Measurements from ENCODE around the gene ITGB3BP.
"Not testable (repeated sequence)": the region's sequence is repeated elsewhere in the genome, so short reads cannot be mapped to it uniquely, and the experiment has no call there.

The ITGB3BP gene

DNA sequence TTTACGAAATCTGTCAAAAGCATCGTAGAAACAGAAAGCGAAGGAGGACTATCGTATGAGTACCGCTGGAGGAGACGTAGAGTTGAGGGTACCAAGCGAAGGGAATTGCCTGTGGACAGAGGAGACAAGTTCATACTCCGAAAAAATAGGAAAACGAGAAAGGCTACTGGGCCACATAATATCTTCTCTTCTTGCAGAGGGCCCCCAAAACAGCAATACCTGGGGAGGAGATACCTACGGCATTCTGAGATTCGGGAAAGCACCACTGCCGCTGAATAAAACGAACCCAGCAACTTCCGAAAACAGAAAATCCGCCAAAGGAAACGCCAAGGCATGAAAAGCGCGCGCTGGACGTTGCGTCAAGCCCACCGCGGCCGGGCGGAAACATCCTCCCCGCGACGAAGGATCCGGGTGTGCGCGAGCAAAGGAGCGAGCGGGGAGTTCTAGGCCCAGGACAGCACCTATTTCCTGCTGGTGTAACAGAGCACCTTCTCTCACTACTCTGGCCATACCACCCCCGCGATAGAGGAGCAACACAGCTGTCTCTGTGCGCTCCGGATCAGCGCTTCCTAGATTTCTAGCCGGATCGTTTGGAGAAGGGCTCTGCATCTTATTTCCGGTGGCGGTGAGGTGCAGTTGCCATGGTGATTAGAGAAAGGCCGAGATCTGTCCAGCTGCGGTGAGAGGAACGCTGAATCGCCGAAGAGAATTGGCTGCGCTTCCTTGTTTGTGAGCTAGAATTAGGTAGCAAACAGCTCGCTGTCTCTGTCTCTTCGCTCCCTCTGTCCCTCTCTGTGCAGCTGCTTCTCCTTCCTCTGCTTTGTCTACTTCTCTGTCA, at the start of gene ITGB3BP, which contains the start of gene EFCAB7:
Gene ITGB3BP, minus strand, starts transcription at position 335 of the 838 bp plus-strand sequence. Its CDS starts 92 bp downstream, at position 243.
Gene EFCAB7, plus strand, starts transcription at position 635 of the 838 bp plus-strand sequence. CDS start 2,048 bp downstream, outside the sequence.
- peak; percentile 69 for DNase-seq (ENCODE audit: low read depth)

DNA sequence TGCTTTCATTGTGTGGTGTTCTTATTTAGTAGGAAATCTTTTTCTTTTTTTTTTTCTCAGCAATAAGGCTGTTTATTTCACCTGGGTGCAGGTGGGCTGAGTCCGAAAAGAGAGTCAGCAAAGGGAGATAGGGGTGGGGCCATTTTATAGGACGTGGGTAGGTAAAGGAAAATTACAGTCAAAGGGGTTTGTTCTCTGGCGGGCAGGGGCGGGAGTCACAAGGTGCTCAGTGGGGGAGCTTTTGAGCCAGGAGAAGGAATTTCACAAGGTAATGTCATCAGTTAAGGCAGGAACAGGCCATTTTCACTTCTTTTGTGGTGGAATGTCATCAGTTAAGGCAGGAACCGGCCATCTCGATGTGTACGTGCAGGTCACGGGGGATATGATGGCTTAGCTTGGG, 49.7 kb upstream of the ITGB3BP start:
- not testable (repeated sequence) for DNase-seq (ENCODE audit: low read depth)

DNA sequence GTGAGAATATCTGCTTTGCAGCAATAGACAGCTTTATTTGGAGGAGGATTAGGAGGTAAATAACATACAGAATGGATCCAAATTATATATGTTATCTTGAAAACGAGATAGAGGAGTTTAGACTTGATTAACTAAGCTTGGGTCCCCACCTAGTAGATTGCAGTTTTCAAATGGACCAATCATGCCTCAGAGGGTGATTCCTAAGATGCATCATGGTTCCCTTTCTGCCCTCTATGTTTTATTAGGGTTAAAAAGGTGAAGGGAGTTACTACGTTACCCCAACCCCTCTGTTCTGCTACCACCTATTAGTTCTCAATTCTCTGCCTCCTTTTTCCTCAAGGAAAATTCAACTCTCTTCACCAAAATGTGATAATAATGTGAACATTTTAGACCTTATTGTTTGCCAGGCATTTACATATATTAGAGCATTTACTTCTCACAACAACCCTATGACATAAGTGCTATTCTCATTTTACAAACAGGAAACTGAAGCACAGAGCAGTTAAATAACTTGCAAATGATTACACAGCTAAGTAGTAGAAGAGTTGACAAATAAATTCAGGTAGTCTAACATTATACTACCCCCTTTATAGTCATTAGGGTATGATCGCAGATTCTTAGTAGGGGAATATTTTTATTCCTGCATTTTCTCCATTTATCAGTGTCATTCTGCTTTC, 46.8 kb upstream of the ITGB3BP start:
- DNase-seq (ENCODE audit: low read depth), result no peak

- DNase-seq (ENCODE audit: low read depth), result no peak
These were observed 46.0 kb upstream of the ITGB3BP start for GRCh38 chr1:63569068-63569467.

- no peak for DNase-seq (ENCODE audit: low read depth)
These were observed 40.7 kb upstream of the ITGB3BP start for GRCh38 chr1:63563745-63564144.

DNA sequence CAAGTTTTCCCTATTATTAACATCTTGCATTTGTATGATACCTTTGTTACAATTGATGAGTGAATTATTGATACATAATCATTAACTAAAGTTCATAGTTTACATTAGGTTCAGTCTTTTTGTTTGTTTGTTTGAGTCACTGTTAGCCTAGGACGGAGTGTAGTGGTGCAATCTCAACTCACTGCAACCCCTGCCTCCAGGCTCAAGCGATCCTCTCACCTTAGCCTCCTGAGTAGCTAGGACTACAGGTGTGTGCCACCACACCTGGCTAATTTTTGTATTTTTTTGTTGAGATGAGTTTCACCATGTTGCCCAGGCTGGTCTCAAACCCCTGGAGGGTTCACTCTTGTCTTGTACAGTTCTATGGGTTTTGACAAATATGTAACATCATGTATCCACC, 36.3 kb upstream of the ITGB3BP start:
- no peak for DNase-seq (ENCODE audit: low read depth)

- no peak for DNase-seq (ENCODE audit: low read depth)
These were observed 34.5 kb upstream of the ITGB3BP start for GRCh38 chr1:63557365-63557987.

- DNase-seq (ENCODE audit: low read depth), result no peak
These were observed 32.5 kb upstream of the ITGB3BP start for GRCh38 chr1:63555480-63555879.

DNA sequence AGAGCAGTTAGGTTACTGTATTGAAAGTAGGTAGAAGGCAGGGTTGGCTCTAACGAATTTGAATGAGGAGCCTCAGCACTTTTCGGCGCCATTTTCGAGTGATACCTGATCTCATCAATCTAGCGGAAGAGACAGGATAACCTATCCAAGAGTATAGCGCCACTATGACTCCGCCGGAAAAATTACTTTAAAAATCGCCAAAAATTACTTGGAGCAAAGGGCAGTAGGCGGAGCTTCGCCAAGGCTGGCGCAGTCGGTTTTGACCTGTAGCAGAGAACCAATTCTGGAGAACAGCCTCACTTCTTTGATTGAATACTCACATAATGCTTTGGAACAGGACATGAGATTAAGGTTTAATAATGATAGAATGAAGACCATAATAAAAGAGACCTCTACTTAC, 25.9 kb upstream of the ITGB3BP start:
- no peak for DNase-seq (ENCODE audit: low read depth)

DNA sequence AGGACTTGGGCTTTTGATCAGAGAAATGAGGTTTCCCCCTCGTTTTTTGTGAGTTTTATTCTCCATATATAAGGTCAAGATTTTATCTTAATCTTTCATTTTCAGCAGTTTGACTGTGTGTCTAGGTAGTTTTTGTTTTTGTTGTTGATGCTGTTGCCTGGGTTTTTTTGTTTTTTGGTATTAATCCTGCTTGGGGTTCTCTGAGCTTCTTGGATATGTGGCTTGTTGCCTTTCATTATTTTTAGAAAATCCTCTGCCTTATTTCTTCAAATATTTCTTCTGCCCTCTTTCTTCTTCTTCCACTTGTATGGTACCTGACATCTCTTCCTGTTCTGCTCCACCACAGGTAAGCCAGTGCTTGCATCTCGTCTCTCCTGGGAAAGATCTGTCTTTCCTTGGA, 25.3 kb upstream of the ITGB3BP start:
- no peak for DNase-seq (ENCODE audit: low read depth)

GRCh38 chr1:63547621-63548294, 24.7 kb upstream of the ITGB3BP start:
- DNase-seq (ENCODE audit: low read depth), result no peak

DNA sequence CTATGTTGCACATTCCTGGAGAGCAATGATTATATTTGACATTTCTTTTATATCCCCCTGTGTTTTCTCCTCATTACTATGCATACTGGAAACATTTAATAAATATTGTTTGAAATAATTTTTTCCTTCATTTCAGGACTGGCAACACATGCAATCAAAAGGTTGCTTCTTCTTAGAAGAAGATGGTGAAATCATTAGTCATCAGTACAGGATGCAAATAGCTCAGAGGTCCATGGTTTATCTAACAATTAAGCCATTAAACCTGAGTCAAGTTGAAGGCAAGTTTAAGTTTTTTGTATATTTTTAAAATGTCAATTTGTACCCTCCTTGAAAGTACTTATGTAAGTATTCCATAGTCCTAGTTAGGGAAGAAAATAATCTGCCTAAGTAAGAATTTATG, 22.8 kb upstream of the ITGB3BP start:
- no peak for DNase-seq (ENCODE audit: low read depth)

GRCh38 chr1:63537940-63538339, 14.9 kb upstream of the ITGB3BP start:
- no peak for DNase-seq (ENCODE audit: low read depth)

- no peak for DNase-seq (ENCODE audit: low read depth)
These were observed 14.0 kb upstream of the ITGB3BP start for GRCh38 chr1:63537006-63537405.

DNA sequence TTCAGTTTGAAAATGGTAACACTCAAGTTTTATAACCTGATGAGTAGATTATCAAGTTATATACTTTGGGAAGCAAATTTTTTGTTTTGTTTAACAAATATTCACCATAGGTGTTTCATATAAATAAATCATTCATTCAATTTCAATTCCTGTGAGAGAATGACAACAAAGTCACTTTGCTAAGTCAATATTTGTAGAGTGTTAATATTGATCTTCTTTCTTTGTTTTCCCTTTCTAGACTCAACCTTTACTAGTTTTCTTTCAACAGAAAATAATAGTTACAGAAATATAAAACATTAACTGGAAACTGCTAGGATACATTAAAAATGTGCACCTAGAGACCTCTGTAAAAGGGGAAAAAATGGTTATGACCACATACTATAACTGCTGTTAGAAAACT, 11.4 kb upstream of the ITGB3BP start:
- DNase-seq (ENCODE audit: low read depth), result no peak

GRCh38 chr1:63533931-63534330, 10.9 kb upstream of the ITGB3BP start:
- no peak for DNase-seq (ENCODE audit: low read depth)

DNA sequence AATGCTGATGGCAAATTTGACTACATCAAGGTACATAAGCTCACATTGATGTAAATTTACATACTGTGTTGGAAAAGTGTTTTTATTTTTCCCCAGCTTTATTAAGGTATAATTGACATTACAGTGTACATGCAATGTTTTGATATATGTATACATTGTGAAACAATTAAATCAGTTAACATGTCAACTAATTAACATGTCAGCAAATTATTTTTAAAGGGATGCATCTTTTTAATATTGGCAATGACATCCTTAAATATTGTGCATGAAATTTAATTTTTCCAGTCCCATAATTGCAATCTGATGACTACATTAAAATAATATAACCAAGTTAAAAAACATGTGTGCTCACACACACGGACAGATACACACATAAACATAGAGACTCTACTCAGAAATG, 9.7 kb upstream of the ITGB3BP start:
- no peak for DNase-seq (ENCODE audit: low read depth)

GRCh38 chr1:63524201-63524600, 1.2 kb upstream of the ITGB3BP start:
- no peak for DNase-seq (ENCODE audit: low read depth)

GRCh38 chr1:63523738-63524137, 713 bp upstream of the ITGB3BP start:
- no peak for DNase-seq (ENCODE audit: low read depth)

DNA sequence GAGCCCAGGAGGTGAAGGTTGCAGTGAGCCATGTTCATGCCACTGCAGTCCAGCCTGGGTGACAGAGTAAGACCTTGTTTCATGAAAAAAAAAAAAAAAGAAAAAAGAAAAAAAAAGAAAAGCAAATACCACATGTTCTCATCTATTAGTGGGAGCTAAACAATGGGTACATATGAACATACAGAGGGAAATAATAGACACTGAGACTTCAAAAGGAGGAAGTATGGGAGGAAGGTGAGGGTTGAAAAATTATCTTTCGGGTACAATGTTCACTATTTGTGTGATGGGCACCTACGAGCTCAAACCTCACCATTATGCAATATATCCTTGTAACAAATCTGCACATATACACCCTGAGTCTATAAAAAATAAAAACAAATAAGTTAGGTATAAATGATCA, 6.4 kb downstream of the ITGB3BP start:
- DNase-seq (ENCODE audit: low read depth), result no peak

DNA sequence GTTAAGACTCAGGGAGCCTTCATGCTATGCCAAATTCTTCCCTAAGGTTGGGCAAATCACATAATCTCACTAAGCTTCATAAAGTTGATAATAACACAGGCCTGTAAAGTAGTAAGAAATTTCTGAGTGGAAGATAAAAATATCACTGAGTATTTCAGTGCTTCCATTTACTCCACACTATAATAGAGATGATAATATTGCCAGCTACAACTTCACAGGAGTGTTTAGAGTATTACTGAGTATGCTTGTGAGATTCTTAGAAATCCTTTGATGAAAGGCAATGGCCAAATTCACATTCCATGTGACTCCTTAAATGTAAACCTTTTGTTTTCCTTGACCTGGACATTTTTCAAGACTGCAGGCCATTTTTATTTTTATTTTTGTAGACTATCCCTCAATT, 10.4 kb downstream of the ITGB3BP start:
- DNase-seq (ENCODE audit: low read depth), result no peak

DNA sequence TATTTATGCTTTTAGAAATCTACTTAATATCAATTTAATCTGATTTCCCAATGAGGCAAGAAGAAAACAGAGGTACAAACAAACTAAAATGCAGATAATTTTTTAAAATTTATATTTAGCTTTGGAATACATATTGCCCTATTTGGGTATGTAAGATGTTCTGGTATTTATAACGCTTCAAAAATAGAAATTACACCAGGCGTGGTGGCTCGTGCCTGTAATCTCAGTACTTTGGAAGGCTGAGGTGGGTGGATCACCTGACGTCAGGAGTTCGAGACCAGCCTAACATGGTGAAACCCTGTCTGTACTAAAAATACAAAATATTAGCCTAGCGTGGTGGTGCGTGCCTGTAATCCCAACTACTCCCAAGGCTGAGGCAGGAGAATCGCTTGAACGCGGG, 13.3 kb downstream of the ITGB3BP start:
- no peak for DNase-seq (ENCODE audit: low read depth)

All from activated T-helper 9 cell treated with anti-CD3 and anti-CD28 coated beads, Interleukin-2, amount 50 U/mL, for 16 hours (primary cell).